K562 (cell line): ENCODE data around the gene CAPZB. TPM values are rescaled to one million over a fixed set of nuclear protein-coding genes. Genes with fewer than 3 reads are reported as not detected.

Experiments
- EP300 ChIP-seq: IDR thresholded peaks from 2 replicates; pipeline ENCODE4 v1.6.1; 2012; ENCODE audit warnings: low read length, improper control_type of control experiment
- GABPB1 ChIP-seq: sonication (generic); formaldehyde crosslinking; IDR thresholded peaks from 2 replicates; pipeline ENCODE4 v1.8.0; 2022; ENCODE audit warnings: mild to moderate bottlenecking, missing genetic modification reagents
- HINFP ChIP-seq: fragments of 450-650 bp; conservative IDR thresholded peaks from 2 replicates; pipeline ENCODE4 v1.6.1; 2016; ENCODE audit warnings: missing genetic modification characterization, low read depth, mild to moderate bottlenecking, control low read depth, missing compliant biosample characterization
- PHF8 ChIP-seq: fragments of 200-600 bp; sonication (generic); IDR thresholded peaks from 2 replicates; pipeline ENCODE4 v1.6.1; 2012; ENCODE audit warnings: mixed run types, mild to moderate bottlenecking, inconsistent platforms, low read length, moderate library complexity, borderline replicate concordance
- PRDM10 ChIP-seq: fragments of 450-650 bp; IDR thresholded peaks from 2 replicates; pipeline ENCODE4 v1.6.1; 2018; ENCODE audit not compliant: partially characterized antibody
- RB1 ChIP-seq: fragments of 450-650 bp; IDR thresholded peaks from 2 replicates; pipeline ENCODE4 v1.6.1; 2017; ENCODE audit warnings: low read depth, mild to moderate bottlenecking
- RBBP5 ChIP-seq: fragments of 200-600 bp; sonication (generic); IDR thresholded peaks from 2 replicates; pipeline ENCODE4 v1.6.1; 2012; ENCODE audit warnings: borderline replicate concordance, mild to moderate bottlenecking, low read length, control low read depth, inconsistent platforms; ENCODE audit not compliant: insufficient read depth, poor library complexity, severe bottlenecking
- RFX1 ChIP-seq: fragments of 450-650 bp; IDR thresholded peaks from 2 replicates; pipeline ENCODE4 v1.6.1; 2016; ENCODE audit warnings: mild to moderate bottlenecking, moderate library complexity
- SMAD4 ChIP-seq: fragments of 250-450 bp; sonication (Bioruptor Pico); conservative IDR thresholded peaks from 2 replicates; pipeline ENCODE4 v1.8.0; 2021; ENCODE audit warnings: inconsistent platforms, mild to moderate bottlenecking, moderate library complexity
- SNIP1 ChIP-seq: fragments of 450-650 bp; IDR thresholded peaks from 2 replicates; pipeline ENCODE4 v1.7.1; 2017; ENCODE audit warnings: low read depth, mild to moderate bottlenecking
- TEAD1 ChIP-seq, 2 experiments: fragments of 450-650 bp in 1 of 2; sonication (generic) in 1 of 2; formaldehyde crosslinking; IDR thresholded peaks; 2 replicates each; pipeline versions ENCODE4 v1.4.0 to v1.8.0; 2020 to 2022; ENCODE audit warnings: mild to moderate bottlenecking in 2 of 2, missing genetic modification reagents in 1 of 2
- ZNF584 ChIP-seq: fragments of 200-800 bp; sonication (Bioruptor generic); IDR thresholded peaks from 2 replicates; pipeline ENCODE4 v1.6.1; 2016; ENCODE audit warnings: low read depth, mild to moderate bottlenecking, missing genetic modification characterization, missing compliant biosample characterization
- ZNF77 ChIP-seq: fragments of 250-450 bp; sonication (Bioruptor Pico); IDR thresholded peaks from 2 replicates; pipeline ENCODE4 v1.5.0; 2020
- ZNF778 ChIP-seq: fragments of 450-650 bp; formaldehyde crosslinking; IDR thresholded peaks from 2 replicates; pipeline ENCODE4 v1.4.0; 2020; ENCODE audit warnings: mild to moderate bottlenecking, moderate library complexity
- ZNF780A ChIP-seq: fragments of 250-450 bp; sonication (Bioruptor Pico); IDR thresholded peaks from 2 replicates; pipeline ENCODE4 v1.5.0; 2021; ENCODE audit warnings: mild to moderate bottlenecking
- polyA plus RNA-seq, 8 experiments: library from polyadenylated mRNA; depleted of rRNA in 4 of 8; stranded (reverse) in 5 of 8; unstranded in 3 of 8; fragments of >200 nt; fragmentation: Nextera tagmentation in 2 of 8; fragmentation: Illumina TruSeq in 1 of 8; extraction: Ambion mirVana in 2 of 8; extraction: Trizol in 1 of 8; gene quantifications; 2 replicates each; pipeline versions ENCODE4 v1.2.1 to v1.2.3, GENCODE V29; 2011 to 2014; ENCODE audit warnings: inconsistent platforms in 1 of 8, missing spikeins in 1 of 8
- total RNA-seq, 7 experiments: library from RNA; depleted of rRNA in 6 of 7; stranded (reverse); fragments of >200 nt in 6 of 7; fragmentation: Illumina TruSeq in 2 of 7; extraction: Trizol in 2 of 7; gene quantifications; 2 replicates each; pipeline versions ENCODE4 v1.2.1 to v1.2.3, GENCODE V29; 2011 to 2021; ENCODE audit warnings: low replicate concordance in 1 of 7
- TF ChIP-seq, protein P1 (sequence below): fragments of 250-450 bp; sonication (Bioruptor Pico); IDR thresholded peaks from 2 replicates; pipeline ENCODE4 v1.5.0; 2020; ENCODE audit warnings: mild to moderate bottlenecking, borderline replicate concordance
- TF ChIP-seq, protein P2 (sequence below): sonication (generic); formaldehyde crosslinking; IDR thresholded peaks from 2 replicates; pipeline ENCODE4 v1.8.0; 2022; ENCODE audit warnings: missing genetic modification reagents, mild to moderate bottlenecking, borderline replicate concordance

The CAPZB gene
- total and polyA plus RNA-seq, 9 of the 15 experiments (the other 6 are each of a cell fraction or from before 2014, with no cell fraction given): 57.6 to 297 (median 125) TPM

GRCh38 chr1:19485362-19486187 is at the start of gene CAPZB (continued):
- TF ChIP-seq, protein P1, sequence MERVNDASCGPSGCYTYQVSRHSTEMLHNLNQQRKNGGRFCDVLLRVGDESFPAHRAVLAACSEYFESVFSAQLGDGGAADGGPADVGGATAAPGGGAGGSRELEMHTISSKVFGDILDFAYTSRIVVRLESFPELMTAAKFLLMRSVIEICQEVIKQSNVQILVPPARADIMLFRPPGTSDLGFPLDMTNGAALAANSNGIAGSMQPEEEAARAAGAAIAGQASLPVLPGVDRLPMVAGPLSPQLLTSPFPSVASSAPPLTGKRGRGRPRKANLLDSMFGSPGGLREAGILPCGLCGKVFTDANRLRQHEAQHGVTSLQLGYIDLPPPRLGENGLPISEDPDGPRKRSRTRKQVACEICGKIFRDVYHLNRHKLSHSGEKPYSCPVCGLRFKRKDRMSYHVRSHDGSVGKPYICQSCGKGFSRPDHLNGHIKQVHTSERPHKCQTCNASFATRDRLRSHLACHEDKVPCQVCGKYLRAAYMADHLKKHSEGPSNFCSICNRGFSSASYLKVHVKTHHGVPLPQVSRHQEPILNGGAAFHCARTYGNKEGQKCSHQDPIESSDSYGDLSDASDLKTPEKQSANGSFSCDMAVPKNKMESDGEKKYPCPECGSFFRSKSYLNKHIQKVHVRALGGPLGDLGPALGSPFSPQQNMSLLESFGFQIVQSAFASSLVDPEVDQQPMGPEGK (CRISPR knock-in tag): no peak
- TF ChIP-seq HINFP (no peak), SMAD4 (CRISPR knock-in tag) (peak; percentile 89), PHF8 (peak; percentile 91), RFX1 (no peak), PRDM10 (peak; percentile 25), ZNF77 (CRISPR knock-in tag) (no peak), RBBP5 (peak; percentile 69), EP300 (no peak), SNIP1 (no peak), ZNF584 (no peak), GABPB1 (CRISPR knock-in tag) (peak; percentile 61; the same call in 1 of the 2 replicates), RB1 (peak; percentile 96), ZNF778 (CRISPR knock-in tag) (no peak), TEAD1 (CRISPR knock-in tag; IDR thresholded peaks at IDR 0.05) (peak; percentile 20 to 81; a peak in 1 of 4 replicates), ZNF780A (no peak)
- TF ChIP-seq, protein P2, sequence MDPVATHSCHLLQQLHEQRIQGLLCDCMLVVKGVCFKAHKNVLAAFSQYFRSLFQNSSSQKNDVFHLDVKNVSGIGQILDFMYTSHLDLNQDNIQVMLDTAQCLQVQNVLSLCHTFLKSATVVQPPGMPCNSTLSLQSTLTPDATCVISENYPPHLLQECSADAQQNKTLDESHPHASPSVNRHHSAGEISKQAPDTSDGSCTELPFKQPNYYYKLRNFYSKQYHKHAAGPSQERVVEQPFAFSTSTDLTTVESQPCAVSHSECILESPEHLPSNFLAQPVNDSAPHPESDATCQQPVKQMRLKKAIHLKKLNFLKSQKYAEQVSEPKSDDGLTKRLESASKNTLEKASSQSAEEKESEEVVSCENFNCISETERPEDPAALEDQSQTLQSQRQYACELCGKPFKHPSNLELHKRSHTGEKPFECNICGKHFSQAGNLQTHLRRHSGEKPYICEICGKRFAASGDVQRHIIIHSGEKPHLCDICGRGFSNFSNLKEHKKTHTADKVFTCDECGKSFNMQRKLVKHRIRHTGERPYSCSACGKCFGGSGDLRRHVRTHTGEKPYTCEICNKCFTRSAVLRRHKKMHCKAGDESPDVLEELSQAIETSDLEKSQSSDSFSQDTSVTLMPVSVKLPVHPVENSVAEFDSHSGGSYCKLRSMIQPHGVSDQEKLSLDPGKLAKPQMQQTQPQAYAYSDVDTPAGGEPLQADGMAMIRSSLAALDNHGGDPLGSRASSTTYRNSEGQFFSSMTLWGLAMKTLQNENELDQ: no peak
